Mucosa of descending colon (tissue), 3 donors: ENCODE results near the gene RDH14. TPM values are rescaled to one million over a fixed set of nuclear protein-coding genes. Genes with fewer than 3 reads are reported as not detected.

Experiments
- ATAC-seq: fragments of 200-7000 bp; cut with Tn5 transposase; one replicate; pipeline ENCODE4 v1.9.1; 2020; ENCODE audit warnings: mild to moderate bottlenecking, moderate library complexity
- DNase-seq, 3 donors: peaks; one replicate each; pipeline ENCODE4 v3.0.0-alpha.2; 2020
- H3K36me3 ChIP-seq: fragments of 200-600 bp; one replicate; pipeline ENCODE4 v1.8.0; 2021; ENCODE audit warnings: low read depth, mild to moderate bottlenecking
- H3K4me1 ChIP-seq: fragments of 200-600 bp; one replicate; pipeline ENCODE4 v1.8.0; 2021; ENCODE audit warnings: low read depth, mild to moderate bottlenecking
- H3K4me3 ChIP-seq: fragments of 200-600 bp; one replicate; pipeline ENCODE4 v1.8.0; 2021; ENCODE audit warnings: mild to moderate bottlenecking
- H3K9me3 ChIP-seq: fragments of 200-600 bp; one replicate; pipeline ENCODE4 v1.8.0; 2021; ENCODE audit warnings: mild to moderate bottlenecking
- intact Hi-C, 2 donors: fragments of 100-400 bp; cut with DNase I in 1 of 2; cut with micrococcal nuclease in 1 of 2; formaldehyde crosslinking; loops; one replicate each; pipeline versions ENCODE4 v1.11.0 to v1.11.1; 2022; cut with DNase I, micrococcal nuclease
- total RNA-seq, 3 donors: library from RNA; stranded (reverse); fragmentation: NEBNext Ultra II Directional in 2 of 3; extraction: Animal tissue kit (Norgen Biotek cat#: 25700) in 2 of 3; gene quantifications; one replicate each; pipeline versions ENCODE4 v1.2.1 to v1.2.4, GENCODE V29; 2021 to 2023
- TF ChIP-seq, protein P1 (sequence below): fragments of 200-600 bp; IDR thresholded peaks from one replicate; pipeline ENCODE4 v1.8.0; 2022; ENCODE audit warnings: antibody characterized with exemption, mild to moderate bottlenecking
- donor health status: DM: no; HTN: no; CAD: no; lungs with moderate emphysema.
- donor health status: DM: no; HTN: no; CAD: no.
- donor health status: DM: no; HTN: yes; CAD: no.

Gene RDH14
- total RNA-seq, 3 donors from 2014 or later, result 16.2 to 25.3 (median 17.1) TPM

DNA sequence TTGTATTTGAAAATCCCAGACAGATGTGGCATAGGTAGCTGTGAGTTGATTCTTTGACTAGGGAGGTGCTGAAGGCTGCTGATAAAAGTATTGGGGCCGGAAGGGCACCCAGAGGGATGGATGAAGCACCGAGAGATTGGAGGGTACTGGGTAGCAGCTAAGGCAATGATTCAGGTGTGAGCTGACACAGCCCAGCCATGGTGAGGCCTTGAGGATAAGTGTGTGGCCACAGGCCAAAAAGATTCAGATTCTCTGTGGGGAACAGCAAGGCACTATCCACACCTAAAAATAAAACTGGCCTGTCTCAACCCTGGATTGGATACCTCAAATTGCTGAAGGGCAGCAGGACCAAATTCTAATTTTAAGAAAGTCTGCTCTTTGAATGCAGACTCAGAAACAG lies 35.2 kb downstream of the RDH14 start:
- TF ChIP-seq, protein P1, sequence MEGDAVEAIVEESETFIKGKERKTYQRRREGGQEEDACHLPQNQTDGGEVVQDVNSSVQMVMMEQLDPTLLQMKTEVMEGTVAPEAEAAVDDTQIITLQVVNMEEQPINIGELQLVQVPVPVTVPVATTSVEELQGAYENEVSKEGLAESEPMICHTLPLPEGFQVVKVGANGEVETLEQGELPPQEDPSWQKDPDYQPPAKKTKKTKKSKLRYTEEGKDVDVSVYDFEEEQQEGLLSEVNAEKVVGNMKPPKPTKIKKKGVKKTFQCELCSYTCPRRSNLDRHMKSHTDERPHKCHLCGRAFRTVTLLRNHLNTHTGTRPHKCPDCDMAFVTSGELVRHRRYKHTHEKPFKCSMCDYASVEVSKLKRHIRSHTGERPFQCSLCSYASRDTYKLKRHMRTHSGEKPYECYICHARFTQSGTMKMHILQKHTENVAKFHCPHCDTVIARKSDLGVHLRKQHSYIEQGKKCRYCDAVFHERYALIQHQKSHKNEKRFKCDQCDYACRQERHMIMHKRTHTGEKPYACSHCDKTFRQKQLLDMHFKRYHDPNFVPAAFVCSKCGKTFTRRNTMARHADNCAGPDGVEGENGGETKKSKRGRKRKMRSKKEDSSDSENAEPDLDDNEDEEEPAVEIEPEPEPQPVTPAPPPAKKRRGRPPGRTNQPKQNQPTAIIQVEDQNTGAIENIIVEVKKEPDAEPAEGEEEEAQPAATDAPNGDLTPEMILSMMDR, result no peak
- Histone ChIP-seq H3K4me1 (no peaks in the 10 kb centered on the region), H3K9me3 (no peaks in the 10 kb centered on the region), H3K36me3 (no peaks in the 10 kb centered on the region), H3K4me3 (no peak overlapping the region)
- intact Hi-C loops, result loop anchor here in 1 of 2 donors (10.0 kb wide), 1 partner anchor 230 kb away; no protein-coding TSS in a partner anchor
- DNase-seq (no peak), ATAC-seq (no peak)

DNA sequence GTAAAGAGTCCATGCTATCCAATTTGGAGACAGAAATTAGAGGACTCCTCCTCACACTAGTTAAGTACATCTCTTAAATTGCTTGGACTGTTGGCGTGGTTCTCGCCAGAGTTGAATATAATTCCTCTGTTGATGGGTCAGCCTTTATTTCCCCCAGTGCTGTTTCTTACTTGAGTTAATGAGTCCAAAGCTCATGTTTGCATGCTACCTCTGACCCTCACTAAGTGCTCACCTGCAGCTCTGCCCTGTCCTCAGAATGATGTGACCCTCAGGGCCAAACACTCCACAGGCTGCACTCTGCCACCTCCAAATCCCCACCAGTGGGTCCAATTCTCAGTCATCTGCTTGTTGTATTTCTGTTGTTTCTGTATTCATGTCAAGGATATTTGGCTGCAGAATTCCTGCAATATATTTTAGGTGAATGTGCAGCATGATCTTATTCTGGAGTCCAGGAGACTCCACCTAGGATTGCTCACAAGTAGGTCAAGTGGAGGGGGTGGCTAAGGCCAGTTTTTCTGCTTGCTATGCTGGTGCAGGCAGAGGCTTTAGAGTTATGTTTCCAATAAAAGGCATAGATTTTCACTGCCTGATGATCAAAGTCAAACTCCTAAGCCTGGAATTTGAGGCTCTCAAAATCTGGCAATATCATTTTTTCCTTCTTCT lies 37.8 kb downstream of the RDH14 start:
- Histone ChIP-seq H3K36me3 (no peaks in the 10 kb centered on the region), H3K4me1 (no peaks in the 10 kb centered on the region), H3K9me3 (no peaks in the 10 kb centered on the region), H3K4me3 (no peak overlapping the region)
- DNase-seq, result no peak
- TF ChIP-seq, protein P1, result no peak
- intact Hi-C loops, result loop anchor here in 1 of 2 donors (5.0 to 10.0 kb wide), 2 partner anchors 232 to 1340 kb away; no protein-coding TSS in a partner anchor
- ATAC-seq, result peak; percentile 50

DNA sequence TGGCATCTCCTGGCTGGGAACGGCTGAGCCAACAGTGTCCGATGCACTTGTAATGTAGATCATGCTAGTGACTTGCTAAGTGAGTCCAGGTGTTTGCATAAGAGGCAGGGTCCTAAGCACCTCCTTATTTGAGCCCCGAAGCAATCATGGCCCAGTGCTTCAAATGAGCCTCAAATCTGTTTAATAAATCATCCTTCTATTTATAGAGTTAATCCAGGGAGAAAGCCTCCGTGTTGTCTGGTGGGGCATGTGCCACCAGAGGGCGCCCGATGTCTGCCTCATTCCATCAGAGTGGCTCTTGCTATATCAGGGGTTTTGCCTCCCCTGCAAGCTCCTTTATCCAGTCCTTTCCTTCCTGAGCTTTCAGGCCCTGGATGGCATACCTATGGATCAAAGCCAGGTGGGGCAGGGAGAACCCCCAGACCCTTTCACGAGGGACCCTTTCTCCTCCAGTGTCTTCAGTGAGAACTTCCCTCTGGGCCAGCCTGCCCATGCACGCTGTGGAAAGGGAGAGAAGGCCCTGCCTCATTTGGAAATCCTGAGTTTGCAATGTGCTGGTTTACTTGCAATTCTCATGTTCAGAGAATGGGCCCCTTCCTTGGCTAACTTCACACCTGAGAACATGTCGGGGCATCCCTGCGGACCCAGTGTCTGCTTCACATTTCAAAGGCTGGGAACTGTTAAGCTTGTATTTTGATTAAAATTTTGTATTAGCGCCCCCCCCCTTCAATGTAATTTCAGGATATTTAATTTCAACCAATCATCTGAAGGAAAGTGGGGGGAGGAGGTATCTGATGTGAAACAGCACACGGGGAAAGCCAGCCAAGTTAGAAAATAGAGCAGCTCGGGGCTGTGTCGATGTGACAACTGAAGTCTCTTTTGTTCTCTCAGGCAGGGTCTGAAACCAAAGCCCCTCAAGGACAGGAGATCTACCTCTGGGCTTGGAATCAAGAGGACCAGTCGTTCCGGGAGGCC lies 39.7 kb downstream of the RDH14 start:
- TF ChIP-seq, protein P1, result peak; percentile 70
- Histone ChIP-seq H3K4me1 (no peaks in the 10 kb centered on the region), H3K4me3 (no peak overlapping the region), H3K36me3 (no peaks in the 10 kb centered on the region), H3K9me3 (no peaks in the 10 kb centered on the region)
- intact Hi-C loops, result loop anchor here in 1 of 2 donors (5.0 to 10.0 kb wide), 2 partner anchors 234 to 1342 kb away; no protein-coding TSS in a partner anchor
- ATAC-seq, result peak; percentile 83
- peak; percentile 71 to 91 (median 86) for DNase-seq

DNA sequence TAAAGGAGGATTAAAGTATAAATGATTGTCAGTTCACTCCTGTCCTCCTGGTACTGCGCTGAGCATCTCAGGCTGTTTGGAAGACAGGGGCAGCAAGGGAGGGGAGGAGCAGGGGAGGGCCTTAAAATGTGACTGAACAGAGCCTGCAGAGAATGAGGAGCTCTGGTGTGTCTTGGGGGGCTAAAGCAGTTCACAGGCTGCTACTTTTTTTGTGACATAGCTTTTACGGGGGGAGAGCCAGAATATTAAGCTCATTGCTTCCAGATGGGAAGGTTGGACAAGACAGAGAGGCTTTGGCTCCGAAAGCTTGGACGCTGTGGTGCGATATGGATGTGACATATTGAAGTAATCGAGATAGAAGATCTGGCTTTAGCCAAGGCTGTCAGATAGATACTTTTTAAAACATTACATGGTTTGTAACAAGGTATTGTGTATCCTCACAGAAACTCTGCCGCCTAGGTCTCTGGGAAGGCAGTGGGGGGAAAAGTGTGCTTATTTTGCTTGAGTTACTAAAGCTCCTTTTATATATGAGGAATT lies 40.5 kb downstream of the RDH14 start:
- ATAC-seq (no peak), DNase-seq (no peak)
- intact Hi-C loops, result loop anchor here (5.0 to 10.0 kb wide), 3 partner anchors 235 to 1342 kb away; partner anchors contain the start of gene OSR1 (in 1 of the 2)
- Histone ChIP-seq H3K4me1 (no peaks in the 10 kb centered on the region), H3K9me3 (no peaks in the 10 kb centered on the region), H3K36me3 (no peaks in the 10 kb centered on the region), H3K4me3 (no peak overlapping the region)
- TF ChIP-seq, protein P1, result no peak
